ENCODE data around the gene LLGL1. TPM values are rescaled to one million over a fixed set of nuclear protein-coding genes. Genes with fewer than 3 reads are reported as not detected.

Gene LLGL1
- total and polyA plus RNA-seq, 2 donors (not counting 1 experiment from before 2014, with no cell fraction given) = 15.1 to 32.2 TPM

DNA sequence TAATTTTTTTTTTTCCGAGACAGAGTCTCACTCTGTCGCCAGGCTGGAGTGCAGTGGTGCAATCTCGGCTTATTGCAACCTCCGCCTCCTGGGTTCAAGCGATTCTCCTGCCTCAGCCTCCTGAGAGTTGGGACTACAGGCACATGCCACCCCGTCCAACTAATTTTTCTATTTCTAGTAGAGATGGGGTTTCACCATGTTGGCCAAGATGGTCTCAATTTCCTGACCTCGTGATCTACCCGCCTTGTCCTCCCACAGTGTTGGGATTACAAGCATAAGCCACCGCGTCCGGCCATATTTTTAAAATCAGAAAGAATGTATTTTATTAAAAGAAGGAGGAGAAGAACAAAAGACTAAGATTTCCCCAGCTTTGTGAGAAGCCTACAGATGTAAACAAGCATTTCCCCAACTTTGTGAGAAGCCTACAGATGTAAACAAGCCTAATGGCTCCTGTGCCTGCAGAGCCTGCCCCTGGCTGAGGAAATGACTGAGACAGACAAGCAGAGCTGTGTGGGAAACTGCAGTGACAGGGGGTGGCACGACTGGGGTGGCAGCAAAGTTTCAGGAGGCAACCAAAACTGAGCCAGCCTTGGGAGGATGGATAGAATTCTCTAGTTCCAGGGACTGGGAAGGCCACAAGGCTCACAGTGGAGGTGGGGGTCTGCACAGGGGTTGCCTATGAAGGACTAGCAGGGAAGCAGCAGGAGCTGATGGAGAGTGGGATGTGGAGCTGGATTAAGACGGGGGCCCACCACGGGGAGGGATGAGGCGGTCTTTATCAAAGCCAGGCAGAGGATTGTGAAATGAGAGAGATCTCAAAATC is 66.5 kb downstream of the LLGL1 start:
- H3K4me3 ChIP-seq (replicated peaks in 1 of 4; ENCODE audit: control extremely low read depth in 1 of 4, insufficient read depth in 1 of 4, low read depth in 3 of 4, low read length in 4 of 4) = no peak overlapping the region
- DNase-seq (ENCODE audit: low read depth in 2 of 2) = no peak
- no peaks in the 10 kb centered on the region for H3K9me3 ChIP-seq (ENCODE audit: control insufficient read depth, insufficient read depth, low read depth, low read length)
- no peak overlapping the region for H2AFZ ChIP-seq (ENCODE audit: low read length)
- no peak overlapping the region for H3K9ac ChIP-seq (ENCODE audit: insufficient read depth, low read length)
- H3K27me3 ChIP-seq (ENCODE audit: control insufficient read depth, insufficient read depth, low read length) = no peaks in the 10 kb centered on the region
- TF ChIP-seq, protein P1, sequence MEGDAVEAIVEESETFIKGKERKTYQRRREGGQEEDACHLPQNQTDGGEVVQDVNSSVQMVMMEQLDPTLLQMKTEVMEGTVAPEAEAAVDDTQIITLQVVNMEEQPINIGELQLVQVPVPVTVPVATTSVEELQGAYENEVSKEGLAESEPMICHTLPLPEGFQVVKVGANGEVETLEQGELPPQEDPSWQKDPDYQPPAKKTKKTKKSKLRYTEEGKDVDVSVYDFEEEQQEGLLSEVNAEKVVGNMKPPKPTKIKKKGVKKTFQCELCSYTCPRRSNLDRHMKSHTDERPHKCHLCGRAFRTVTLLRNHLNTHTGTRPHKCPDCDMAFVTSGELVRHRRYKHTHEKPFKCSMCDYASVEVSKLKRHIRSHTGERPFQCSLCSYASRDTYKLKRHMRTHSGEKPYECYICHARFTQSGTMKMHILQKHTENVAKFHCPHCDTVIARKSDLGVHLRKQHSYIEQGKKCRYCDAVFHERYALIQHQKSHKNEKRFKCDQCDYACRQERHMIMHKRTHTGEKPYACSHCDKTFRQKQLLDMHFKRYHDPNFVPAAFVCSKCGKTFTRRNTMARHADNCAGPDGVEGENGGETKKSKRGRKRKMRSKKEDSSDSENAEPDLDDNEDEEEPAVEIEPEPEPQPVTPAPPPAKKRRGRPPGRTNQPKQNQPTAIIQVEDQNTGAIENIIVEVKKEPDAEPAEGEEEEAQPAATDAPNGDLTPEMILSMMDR (conservative IDR thresholded peaks at IDR 0.05 in 1 of 2, IDR thresholded peaks at IDR 0.05 in 1 of 2; ENCODE audit: low read depth in 1 of 2, low read length in 2 of 2) = no peak
- TF ChIP-seq EZH2 (IDR thresholded peaks at IDR 0.05; ENCODE audit: low read length, missing control alignments) = no peak
- H3K79me2 ChIP-seq (ENCODE audit: control insufficient read depth, insufficient read depth, low read length) = no peaks in the 10 kb centered on the region
- H4K20me1 ChIP-seq (ENCODE audit: control insufficient read depth, extremely low read depth, insufficient read depth, low read length) = no peaks in the 10 kb centered on the region
- H3K4me1 ChIP-seq (ENCODE audit: control insufficient read depth, extremely low read depth, insufficient read depth, low read length) = no peaks in the 10 kb centered on the region
- H3K36me3 ChIP-seq (ENCODE audit: control insufficient read depth, insufficient read depth, low read length) = peaks cover 21% of the 10 kb centered on the region
- no peak overlapping the region for H3K27ac ChIP-seq (ENCODE audit: insufficient read depth, low read length)
- no peak overlapping the region for H3K4me2 ChIP-seq (ENCODE audit: extremely low read depth, insufficient read depth, low read length)

Other genes starting within 250 kb of the LLGL1 start
- 10.3 and 12.6 TPM in 2 replicates for gene ATPAF2, start 186.5 kb upstream of the LLGL1 start, total RNA-seq
- gene ATPAF2, start 186.5 kb upstream of the LLGL1 start, polyA plus RNA-seq = 11.6 and 14.7 TPM in 2 replicates
- gene GID4, start 186.2 kb upstream of the LLGL1 start, total RNA-seq = 7.2 and 10.2 TPM in 2 replicates
- 9.0 TPM in 2 replicates for gene GID4, start 186.2 kb upstream of the LLGL1 start, polyA plus RNA-seq
- 25.7 and 30.1 TPM in 2 replicates for gene DRG2, start 137.7 kb upstream of the LLGL1 start, total RNA-seq
- gene DRG2, start 137.7 kb upstream of the LLGL1 start, polyA plus RNA-seq = 26.7 and 32.2 TPM in 2 replicates
- gene MYO15A, start 116.9 kb upstream of the LLGL1 start, total RNA-seq = 0.77 and 2.0 TPM in 2 replicates
- 0.42 and 0.55 TPM in 2 replicates for gene MYO15A, start 116.9 kb upstream of the LLGL1 start, polyA plus RNA-seq
- 93.7 and 103 TPM in 2 replicates for gene ALKBH5, start 41.8 kb upstream of the LLGL1 start, total RNA-seq
- 67.7 and 70.3 TPM in 2 replicates for gene ALKBH5, start 41.8 kb upstream of the LLGL1 start, polyA plus RNA-seq
- gene FLII, start 33.1 kb downstream of the LLGL1 start, total RNA-seq = 284 and 395 TPM in 2 replicates
- 199 and 313 TPM in 2 replicates for gene FLII, start 33.1 kb downstream of the LLGL1 start, polyA plus RNA-seq
- gene MIEF2, start 35.0 kb downstream of the LLGL1 start, total RNA-seq = 13.1 and 16.2 TPM in 2 replicates
- gene MIEF2, start 35.0 kb downstream of the LLGL1 start, polyA plus RNA-seq = 3.9 and 4.2 TPM in 2 replicates
- gene TOP3A, start 89.4 kb downstream of the LLGL1 start, total RNA-seq = 15.4 and 16.5 TPM in 2 replicates
- gene TOP3A, start 89.4 kb downstream of the LLGL1 start, polyA plus RNA-seq = 12.7 and 17.5 TPM in 2 replicates
- 17.2 and 19.5 TPM in 2 replicates for gene SMCR8, start 89.7 kb downstream of the LLGL1 start, total RNA-seq
- gene SMCR8, start 89.7 kb downstream of the LLGL1 start, polyA plus RNA-seq = 8.6 and 10.8 TPM in 2 replicates
- gene SHMT1, start 137.9 kb downstream of the LLGL1 start, total RNA-seq = 9.2 and 11.9 TPM in 2 replicates
- gene SHMT1, start 137.9 kb downstream of the LLGL1 start, polyA plus RNA-seq = 11.6 and 12.6 TPM in 2 replicates
- gene EVPLL, start 152.1 kb downstream of the LLGL1 start, total RNA-seq = not detected in 2 replicates
- not detected in 2 replicates for gene EVPLL, start 152.1 kb downstream of the LLGL1 start, polyA plus RNA-seq

Data from fibroblast of lung (primary cell).